ENCODE results near the gene SORCS2.

- TF ChIP-seq CTCF (conservative IDR thresholded peaks at IDR 0.05; ENCODE audit: low read length) (no peak), EZH2phosphoT487 (IDR thresholded peaks at IDR 0.05; ENCODE audit: borderline replicate concordance, low read depth, low read length) (no peak)
Observed at GRCh38 chr4:7368296-7368695, 176.0 kb downstream of the SORCS2 start.

All from OCI-LY7 (cell line).